Fibroblast of lung (primary cell): ENCODE measurements around the gene EPG5. TPM values are rescaled to one million over a fixed set of nuclear protein-coding genes. Genes with fewer than 3 reads are reported as not detected.
"Not testable (repeated sequence)": the region's sequence is repeated elsewhere in the genome, so short reads cannot be mapped to it uniquely, and the experiment has no call there.

Experiments
- DNase-seq, 2 donors: peaks; one replicate each; pipeline versions ENCODE4 v3.0.0 to v3.0.0-alpha.2; 2010; ENCODE audit warnings: low read depth in 2 of 2
- H2AFZ ChIP-seq: 2 replicates; pipeline ENCODE4 v1.5.1; 2012; ENCODE audit warnings: low read length, control low read depth, inconsistent platforms
- H3K27ac ChIP-seq: 2 replicates; pipeline ENCODE4 v1.5.1; 2011; ENCODE audit warnings: low read length, control low read depth; ENCODE audit not compliant: insufficient read depth
- H3K27me3 ChIP-seq: 2 replicates; pipeline ENCODE4 v1.5.1; 2011; ENCODE audit warnings: mild to moderate bottlenecking, low read length; ENCODE audit not compliant: control insufficient read depth, insufficient read depth
- H3K36me3 ChIP-seq: 2 replicates; pipeline ENCODE4 v1.5.1; 2011; ENCODE audit warnings: low read length; ENCODE audit not compliant: control insufficient read depth, insufficient read depth
- H3K4me1 ChIP-seq: 2 replicates; pipeline ENCODE4 v1.5.1; 2011; ENCODE audit warnings: low read length; ENCODE audit not compliant: control insufficient read depth, insufficient read depth; ENCODE audit errors: extremely low read depth
- H3K4me2 ChIP-seq: 2 replicates; pipeline ENCODE4 v1.5.1; 2011; ENCODE audit warnings: low read length, control low read depth; ENCODE audit not compliant: insufficient read depth; ENCODE audit errors: extremely low read depth
- H3K4me3 ChIP-seq, 4 experiments: fragments of 200-600 bp in 1 of 4; sonication (generic) in 1 of 4; replicated peaks in 1 of 4; 2 replicates each; pipeline ENCODE4 v1.5.1; 2011 to 2016; ENCODE audit warnings: low read length in 4 of 4, low read depth in 3 of 4, mild to moderate bottlenecking in 3 of 4, control low read depth in 2 of 4, inconsistent platforms in 1 of 4, mixed read lengths in 1 of 4; ENCODE audit not compliant: insufficient read depth in 1 of 4; ENCODE audit errors: control extremely low read depth in 1 of 4
- H3K79me2 ChIP-seq: 2 replicates; pipeline ENCODE4 v1.5.1; 2012; ENCODE audit warnings: mild to moderate bottlenecking, low read length, inconsistent platforms; ENCODE audit not compliant: control insufficient read depth, insufficient read depth
- H3K9ac ChIP-seq: 2 replicates; pipeline ENCODE4 v1.5.1; 2011; ENCODE audit warnings: mild to moderate bottlenecking, low read length, control low read depth; ENCODE audit not compliant: insufficient read depth
- H3K9me3 ChIP-seq: 2 replicates; pipeline ENCODE4 v1.5.1; 2012; ENCODE audit warnings: low read depth, low read length; ENCODE audit not compliant: control insufficient read depth, insufficient read depth
- H4K20me1 ChIP-seq: 2 replicates; pipeline ENCODE4 v1.5.1; 2011; ENCODE audit warnings: low read length; ENCODE audit not compliant: control insufficient read depth, insufficient read depth; ENCODE audit errors: extremely low read depth
- CTCF ChIP-seq, 2 donors: IDR thresholded peaks in 1 of 2; conservative IDR thresholded peaks in 1 of 2; 1 replicate in 1 of 2; 2 replicates in 1 of 2; pipeline ENCODE4 v1.5.1; 2011 to 2012; ENCODE audit warnings: low read length in 2 of 2, control low read depth in 1 of 2, inconsistent platforms in 1 of 2, low read depth in 1 of 2, mild to moderate bottlenecking in 1 of 2
- EZH2 ChIP-seq: IDR thresholded peaks from 2 replicates; pipeline ENCODE4 v1.5.1; 2012; ENCODE audit warnings: low read length, control low read depth, mild to moderate bottlenecking; ENCODE audit errors: missing control alignments
- polyA plus RNA-seq, 2 donors: library from polyadenylated mRNA; depleted of rRNA in 1 of 2; stranded (reverse) in 1 of 2; unstranded in 1 of 2; fragments of >200 nt; gene quantifications; 2 replicates each; pipeline ENCODE4 v1.2.1, GENCODE V29; 2011 to 2012; ENCODE audit warnings: missing spikeins in 1 of 2
- total RNA-seq: library from RNA; depleted of rRNA; stranded (reverse); fragments of >200 nt; gene quantifications from 2 replicates; pipeline ENCODE4 v1.2.1, GENCODE V29; 2014

EPG5 gene
- total and polyA plus RNA-seq, 2 donors (not counting 1 experiment from before 2014, with no cell fraction given): 60.0 to 87.4 TPM

GRCh38 chr18:45829855-45830254 lies 137.3 kb downstream of the EPG5 start:
- Histone ChIP-seq H4K20me1 (no peaks in the 10 kb centered on the region), H3K27ac (no peak overlapping the region), H3K4me1 (peaks cover 26% of the 10 kb centered on the region), H3K36me3 (no peaks in the 10 kb centered on the region), H3K9me3 (no peaks in the 10 kb centered on the region), H3K4me2 (no peak overlapping the region), H2AFZ (no peak overlapping the region), H3K27me3 (no peaks in the 10 kb centered on the region), H3K79me2 (no peaks in the 10 kb centered on the region), H3K9ac (no peak overlapping the region), H3K4me3 (no peak overlapping the region)
- no peak for DNase-seq
- no peak for TF ChIP-seq CTCF (conservative IDR thresholded peaks at IDR 0.05 in 1 of 2, IDR thresholded peaks at IDR 0.05 in 1 of 2; ENCODE audit: low read depth in 1 of 2, low read length in 2 of 2)
- no peak for TF ChIP-seq EZH2

- Histone ChIP-seq H3K4me2 (no peak overlapping the region), H3K27ac (no peak overlapping the region), H3K9ac (no peak overlapping the region), H3K4me3 (no peak overlapping the region), H3K9me3 (no peaks in the 10 kb centered on the region), H4K20me1 (no peaks in the 10 kb centered on the region), H3K4me1 (peaks cover 26% of the 10 kb centered on the region), H3K27me3 (no peaks in the 10 kb centered on the region), H2AFZ (no peak overlapping the region), H3K79me2 (no peaks in the 10 kb centered on the region), H3K36me3 (no peaks in the 10 kb centered on the region)
- no peak for DNase-seq
- TF ChIP-seq EZH2: no peak
- TF ChIP-seq CTCF (conservative IDR thresholded peaks at IDR 0.05 in 1 of 2, IDR thresholded peaks at IDR 0.05 in 1 of 2; ENCODE audit: low read depth in 1 of 2, low read length in 2 of 2): no peak
These were observed 138.0 kb downstream of the EPG5 start for GRCh38 chr18:45828917-45829811.

GRCh38 chr18:45826716-45827115 lies 140.4 kb downstream of the EPG5 start:
- not testable (repeated sequence) for H3K4me3 ChIP-seq, H3K36me3 ChIP-seq, H3K27me3 ChIP-seq, H3K9me3 ChIP-seq, H3K4me2 ChIP-seq, H3K27ac ChIP-seq, H4K20me1 ChIP-seq, H3K79me2 ChIP-seq, H3K9ac ChIP-seq, H2AFZ ChIP-seq, DNase-seq
- peaks cover 26% of the 10 kb centered on the region for H3K4me1 ChIP-seq
